Activated naive CD4-positive, alpha-beta T cell treated with anti-CD3 and anti-CD28 coated beads for 36 hours (primary cell): ENCODE measurements around the gene TIGD1. TPM values are rescaled to one million over a fixed set of nuclear protein-coding genes. Genes with fewer than 3 reads are reported as not detected.

Experiments used
- CTCF ChIA-PET: fragments of 350-600 bp; sonication (Branson Sonifier 250); formaldehyde crosslinking; loops from one replicate; lab custom pipeline; 2021; ENCODE audit warnings: antibody characterized with exemption; lab: Charles Lee
- DNase-seq: peaks from one replicate; pipeline ENCODE4 v3.0.0-alpha.2; 2020
- H3K27ac Mint-ChIP-seq: one replicate; pipeline ENCODE4 v1.8.0; 2021; ENCODE audit warnings: mild to moderate bottlenecking, mixed read lengths
- H3K27me3 Mint-ChIP-seq: one replicate; pipeline ENCODE4 v1.8.0; 2021; ENCODE audit warnings: low read depth, mixed read lengths
- H3K36me3 Mint-ChIP-seq: one replicate; pipeline ENCODE4 v1.8.0; 2021; ENCODE audit warnings: low read depth, mixed read lengths
- H3K4me1 Mint-ChIP-seq: one replicate; pipeline ENCODE4 v1.8.0; 2021; ENCODE audit warnings: low read depth, mixed read lengths
- H3K4me3 Mint-ChIP-seq: one replicate; pipeline ENCODE4 v1.8.0; 2021; ENCODE audit warnings: mild to moderate bottlenecking, moderate library complexity, mixed read lengths
- H3K9me3 Mint-ChIP-seq: one replicate; pipeline ENCODE4 v1.8.0; 2021; ENCODE audit warnings: mixed read lengths
- intact Hi-C: fragments of 100-400 bp; cut with micrococcal nuclease; formaldehyde crosslinking; loops from one replicate; pipeline ENCODE4 v1.15.1; 2023
- total RNA-seq, 2 experiments: library from RNA; stranded (reverse); gene quantifications; one replicate each; pipeline ENCODE4 v1.2.3, GENCODE V29; 2021

The TIGD1 gene
- total RNA-seq, 2 experiments from 2014 or later: 7.7 to 8.3 TPM

DNA sequence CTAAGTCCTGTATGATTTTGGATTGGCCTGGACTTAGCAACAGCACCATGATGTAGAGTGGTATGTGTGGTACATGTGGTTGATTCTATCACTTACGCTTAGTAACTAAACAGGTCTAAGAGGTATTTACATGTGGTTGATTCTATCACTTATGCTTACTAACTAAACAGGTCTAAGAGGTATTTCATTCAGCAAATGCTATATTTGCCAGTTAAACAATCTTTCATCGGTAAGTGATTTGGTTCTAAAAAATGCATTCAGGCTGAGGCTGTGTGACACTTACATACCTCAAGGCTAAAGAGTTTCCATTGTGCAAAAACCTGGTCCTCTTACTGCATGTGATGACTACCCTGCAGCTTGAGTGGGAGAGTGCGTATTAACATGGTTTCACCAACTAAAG lies 13.2 kb upstream of the TIGD1 start:
- Mint-ChIP-seq H3K36me3 (peaks cover 37% of the 10 kb centered on the region), H3K27ac (no peak overlapping the region), H3K4me1 (no peaks in the 10 kb centered on the region), H3K9me3 (no peaks in the 10 kb centered on the region), H3K27me3 (no peaks in the 10 kb centered on the region), H3K4me3 (no peak overlapping the region)
- no peak for DNase-seq
- CTCF ChIA-PET: interaction anchor here (0.9 to 1.7 kb wide), 2 partner anchors 13 to 41 kb away, joined by 4 read pairs; partner anchors contain the start of genes EIF4E2 and TIGD1
- intact Hi-C loops: no loop called here

DNA sequence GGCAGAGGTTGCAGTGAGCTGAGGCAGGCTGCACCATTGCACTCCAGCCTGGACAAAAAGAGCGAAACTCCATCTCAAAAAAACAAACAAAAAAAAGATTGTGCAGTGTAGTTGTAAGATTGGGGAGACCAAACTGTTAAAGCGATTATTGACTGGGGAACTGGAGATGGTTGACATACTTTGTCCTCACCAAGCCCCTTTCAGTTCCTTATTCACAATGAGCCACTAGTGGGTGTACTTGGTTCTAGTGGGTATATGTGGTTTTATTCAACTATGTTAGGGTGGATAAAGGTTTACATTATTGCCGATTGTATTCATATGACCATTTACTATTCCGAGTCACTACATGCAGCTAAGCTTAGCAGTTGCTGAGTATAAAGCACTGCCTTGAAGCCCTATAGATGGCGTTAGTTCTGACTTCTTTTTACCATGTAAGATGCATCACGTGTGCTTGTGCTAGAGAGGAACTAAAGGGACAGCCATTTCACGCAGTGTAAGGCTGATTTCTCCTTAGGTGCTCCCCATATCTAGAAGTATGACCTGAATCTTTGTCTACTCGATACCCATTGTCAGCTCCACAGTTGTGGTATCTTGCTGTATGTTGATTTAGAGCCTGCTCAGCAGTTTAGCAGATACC lies 12.3 kb upstream of the TIGD1 start:
- no peak for DNase-seq
- Mint-ChIP-seq H3K9me3 (no peaks in the 10 kb centered on the region), H3K27me3 (no peaks in the 10 kb centered on the region), H3K36me3 (peaks cover 34% of the 10 kb centered on the region), H3K27ac (no peak overlapping the region), H3K4me3 (no peak overlapping the region), H3K4me1 (no peaks in the 10 kb centered on the region)
- intact Hi-C loops: no loop called here
- CTCF ChIA-PET: interaction anchor here (1.7 kb wide), 1 partner anchor 12 kb away, joined by 4 read pairs; the partner anchor contains the start of genes EIF4E2 and TIGD1

DNA sequence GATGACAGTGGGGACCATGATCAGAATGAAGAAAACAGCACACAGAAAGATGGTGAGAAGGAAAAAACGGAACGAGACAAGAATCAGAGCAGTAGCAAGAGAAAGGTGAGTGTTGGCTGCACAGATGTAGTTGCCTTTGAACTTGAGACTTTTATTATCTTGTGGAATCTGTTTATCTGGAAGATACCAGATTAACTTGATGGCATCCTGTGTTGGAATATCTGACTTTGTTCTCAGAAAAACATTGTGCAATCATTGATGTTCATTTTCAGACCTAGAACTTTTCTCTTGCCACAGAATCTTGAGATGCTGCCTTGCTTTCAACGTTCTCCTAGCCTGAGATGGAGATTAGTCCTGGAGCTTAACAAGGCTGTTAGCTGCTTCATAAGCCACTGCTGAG lies 6.1 kb upstream of the TIGD1 start:
- CTCF ChIA-PET: no interaction called here
- no peak overlapping the region for H3K27ac Mint-ChIP-seq
- DNase-seq: no peak
- peaks cover 18% of the 10 kb centered on the region for H3K36me3 Mint-ChIP-seq
- intact Hi-C loops: no loop called here
- peaks cover 35% of the 10 kb centered on the region for H3K4me1 Mint-ChIP-seq
- H3K4me3 Mint-ChIP-seq: no peak overlapping the region
- H3K9me3 Mint-ChIP-seq: no peaks in the 10 kb centered on the region
- H3K27me3 Mint-ChIP-seq: no peaks in the 10 kb centered on the region

DNA sequence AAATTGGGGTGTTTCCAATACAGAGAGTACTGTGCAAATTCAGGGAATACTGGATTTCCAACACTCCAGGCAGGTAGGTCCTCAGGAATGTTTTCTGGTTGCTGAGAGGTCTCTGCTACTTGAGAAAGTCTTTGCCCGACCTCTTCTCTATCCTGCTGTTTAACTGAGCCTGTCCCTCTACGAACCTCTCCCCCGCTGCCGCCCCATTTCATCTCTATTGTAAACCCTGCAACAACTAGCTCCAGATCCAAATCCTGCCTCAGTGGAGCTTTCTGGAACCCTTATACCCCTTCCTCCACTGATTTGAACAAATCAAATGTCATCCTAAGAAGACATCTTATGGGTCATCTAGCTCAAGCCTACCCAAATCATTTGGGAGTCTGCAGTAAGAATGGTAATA lies 1.4 kb upstream of the TIGD1 start:
- CTCF ChIA-PET: no interaction called here
- intact Hi-C loops: loop anchor here (1.0 to 5.0 kb wide), 5 partner anchors 41 to 765 kb away; partner anchors contain the start of genes COPS7B, GIGYF2 and INPP5D
- H3K27ac Mint-ChIP-seq: no peak overlapping the region
- peaks cover 4% of the 10 kb centered on the region for H3K9me3 Mint-ChIP-seq
- H3K36me3 Mint-ChIP-seq: peaks cover 29% of the 10 kb centered on the region
- H3K4me3 Mint-ChIP-seq: peak overlapping the region; percentile 99
- no peaks in the 10 kb centered on the region for H3K27me3 Mint-ChIP-seq
- no peak for DNase-seq
- H3K4me1 Mint-ChIP-seq: peaks cover 65% of the 10 kb centered on the region

DNA sequence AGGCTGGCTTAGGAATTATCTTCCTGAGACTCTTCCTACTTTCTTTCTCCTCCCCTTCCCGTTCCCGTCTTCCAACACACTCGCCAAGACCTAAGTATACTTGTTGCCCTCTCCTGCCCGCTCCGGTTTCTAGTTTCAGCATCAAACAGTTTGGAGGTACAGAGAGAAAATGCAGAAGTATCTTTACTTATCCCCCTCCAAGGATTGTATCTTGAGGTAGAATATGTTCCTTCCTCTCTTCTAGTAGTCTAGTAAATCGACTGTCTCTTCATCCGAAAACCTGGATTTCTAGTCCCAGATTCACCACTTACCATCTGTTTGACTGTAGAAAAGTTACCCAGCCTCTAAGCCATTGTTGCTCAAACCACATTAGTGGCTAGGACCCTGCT lies 887 bp upstream of the TIGD1 start:
- no peak for DNase-seq
- Mint-ChIP-seq H3K27ac (peak overlapping the region; percentile 98), H3K27me3 (no peaks in the 10 kb centered on the region), H3K9me3 (peaks cover 4% of the 10 kb centered on the region), H3K4me1 (peaks cover 69% of the 10 kb centered on the region), H3K4me3 (peak overlapping the region; percentile 99), H3K36me3 (peaks cover 32% of the 10 kb centered on the region)
- intact Hi-C loops: loop anchor here (1.0 to 5.0 kb wide), 5 partner anchors 41 to 764 kb away; partner anchors contain the start of genes COPS7B, GIGYF2 and INPP5D
- CTCF ChIA-PET: interaction anchor here (1.5 kb wide), 1 partner anchor 12 kb away, joined by 4 read pairs; no protein-coding TSS in a partner anchor

DNA sequence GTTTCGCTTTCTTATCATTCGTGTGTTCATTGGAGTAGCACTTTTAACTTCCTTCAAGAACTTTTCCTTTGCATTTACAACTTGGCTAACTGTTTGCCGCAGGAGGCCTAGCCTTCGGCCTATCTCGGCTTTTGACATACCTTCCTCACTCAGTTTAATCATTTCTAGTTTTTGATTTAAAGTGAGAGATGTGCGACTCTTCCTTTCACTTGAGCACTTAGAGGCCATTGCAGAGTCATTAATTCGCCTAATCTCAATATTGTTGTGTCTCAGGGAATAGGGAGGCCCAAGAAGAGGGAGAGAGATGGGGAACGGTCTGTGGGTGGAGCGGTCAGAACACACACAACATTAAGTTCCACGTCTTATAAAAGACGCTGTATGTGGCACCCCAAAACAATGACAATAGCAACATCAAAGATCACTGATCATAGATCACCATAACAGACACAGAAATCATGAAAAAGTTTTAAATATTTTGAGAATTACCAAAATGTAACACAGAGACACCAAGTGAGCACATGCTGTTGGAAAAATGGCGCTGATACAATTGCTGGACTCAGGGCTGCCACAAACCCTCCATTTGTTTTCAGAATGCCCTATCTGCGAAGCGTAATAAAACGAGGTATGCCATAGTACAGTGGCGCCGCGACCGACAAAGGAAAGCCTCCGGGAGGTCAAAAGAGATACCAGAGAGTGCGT lies 553 bp downstream of the TIGD1 start:
- Mint-ChIP-seq H3K4me3 (peak overlapping the region; percentile 99), H3K27ac (peak overlapping the region; percentile 98), H3K27me3 (no peaks in the 10 kb centered on the region), H3K9me3 (peaks cover 4% of the 10 kb centered on the region), H3K36me3 (peaks cover 33% of the 10 kb centered on the region), H3K4me1 (peaks cover 65% of the 10 kb centered on the region)
- CTCF ChIA-PET: interaction anchor here (0.9 to 1.5 kb wide), 2 partner anchors 12 to 13 kb away, joined by 3 to 4 read pairs; no protein-coding TSS in a partner anchor
- intact Hi-C loops: loop anchor here (1.0 to 5.0 kb wide), 6 partner anchors 42 to 769 kb away; partner anchors contain the start of genes COPS7B, DIS3L2, GIGYF2 and INPP5D
- no peak for DNase-seq

DNA sequence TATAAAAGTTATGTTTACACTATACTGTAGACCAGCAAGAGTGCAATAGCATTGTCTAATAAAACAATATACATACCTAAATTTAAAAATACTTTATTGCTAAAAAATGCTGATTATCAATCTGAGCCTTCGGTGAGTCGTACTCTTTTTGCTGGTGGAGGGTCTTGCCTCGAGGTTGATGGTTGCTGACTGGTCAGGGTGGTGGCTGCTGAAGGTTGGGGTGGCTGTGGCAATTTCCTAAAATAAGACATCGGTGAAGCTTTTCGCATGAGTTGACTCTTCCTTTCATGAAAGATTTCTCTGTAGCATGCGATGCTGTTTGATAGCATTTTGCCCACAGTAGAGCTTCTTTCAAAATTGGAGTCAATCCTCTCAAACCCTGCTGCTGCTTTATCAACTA lies 2.4 kb downstream of the TIGD1 start:
- H3K4me3 Mint-ChIP-seq: no peak overlapping the region
- CTCF ChIA-PET: interaction anchor here (0.7 kb wide), 1 partner anchor 221 kb away, joined by 3 read pairs; no protein-coding TSS in a partner anchor

DNA sequence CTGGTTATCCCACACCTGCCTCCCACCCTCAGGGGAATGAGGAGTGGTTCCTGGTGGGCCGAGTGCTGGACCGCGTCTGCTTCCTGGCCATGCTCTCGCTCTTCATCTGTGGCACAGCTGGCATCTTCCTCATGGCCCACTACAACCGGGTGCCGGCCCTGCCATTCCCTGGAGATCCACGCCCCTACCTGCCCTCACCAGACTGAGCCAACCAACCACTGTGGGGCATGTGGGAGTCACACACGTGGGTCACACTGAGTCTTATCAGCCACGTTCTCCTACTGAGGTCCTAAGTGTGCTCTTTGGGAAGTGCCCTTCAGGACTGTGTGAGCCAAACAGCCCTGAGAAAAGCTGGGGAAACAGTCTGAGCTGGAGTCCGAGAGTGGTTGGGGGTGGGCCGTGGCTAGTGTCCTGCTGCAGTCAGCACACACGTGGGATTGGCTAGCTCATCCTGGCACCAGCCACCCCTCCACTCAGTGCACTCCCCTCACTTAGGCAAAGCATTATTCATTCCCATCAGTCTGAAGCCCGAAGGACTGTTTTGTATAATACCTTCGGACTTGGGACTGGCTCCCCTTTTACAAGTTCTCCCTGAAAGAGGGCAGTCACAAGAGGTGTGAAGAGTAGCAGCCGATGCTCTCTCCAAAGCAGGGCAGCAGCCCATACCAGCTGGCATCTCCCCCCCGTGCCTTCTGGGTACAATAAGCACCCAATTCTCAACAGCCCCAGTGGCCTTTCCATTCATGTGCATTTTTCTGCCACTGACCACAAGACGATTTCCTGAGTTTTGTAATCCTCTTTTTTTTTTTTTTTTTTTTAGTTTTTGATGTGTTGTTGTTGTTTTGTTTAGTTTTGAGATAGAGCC lies 4.6 kb downstream of the TIGD1 start:
- Mint-ChIP-seq H3K36me3 (peaks cover 33% of the 10 kb centered on the region), H3K27ac (no peak overlapping the region), H3K4me1 (peaks cover 29% of the 10 kb centered on the region), H3K9me3 (peaks cover 4% of the 10 kb centered on the region), H3K27me3 (no peaks in the 10 kb centered on the region), H3K4me3 (no peak overlapping the region)
- CTCF ChIA-PET: no interaction called here
- DNase-seq: no peak
- intact Hi-C loops: no loop called here

More for the DNA sequence above, 2.4 kb downstream of the TIGD1 start:
- Mint-ChIP-seq H3K4me1 (peaks cover 47% of the 10 kb centered on the region), H3K27ac (no peak overlapping the region), H3K9me3 (peaks cover 4% of the 10 kb centered on the region), H3K36me3 (peaks cover 34% of the 10 kb centered on the region), H3K27me3 (no peaks in the 10 kb centered on the region)
- no peak for DNase-seq
- intact Hi-C loops: no loop called here

DNA sequence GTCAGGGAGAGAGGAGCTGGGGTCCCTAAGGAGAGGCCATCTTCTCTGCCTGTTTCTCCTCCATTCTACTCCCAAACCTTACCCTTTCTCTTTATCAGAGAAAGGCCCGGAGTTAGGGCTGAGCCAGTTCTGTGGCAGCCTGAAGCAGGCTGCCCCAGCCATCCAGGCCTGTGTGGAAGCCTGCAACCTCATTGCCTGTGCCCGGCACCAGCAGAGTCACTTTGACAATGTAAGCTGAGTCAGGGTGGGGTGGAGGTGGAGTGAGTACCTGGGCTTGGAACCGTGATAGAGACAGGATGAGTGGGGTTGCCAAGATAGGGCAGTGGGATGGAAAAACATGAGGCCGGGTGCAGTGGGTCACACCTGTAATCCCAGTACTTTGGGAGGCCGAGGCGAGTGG lies 5.7 kb downstream of the TIGD1 start:
- Mint-ChIP-seq H3K4me1 (peaks cover 28% of the 10 kb centered on the region), H3K9me3 (peaks cover 4% of the 10 kb centered on the region), H3K4me3 (no peak overlapping the region), H3K27ac (no peak overlapping the region), H3K36me3 (peaks cover 30% of the 10 kb centered on the region), H3K27me3 (no peaks in the 10 kb centered on the region)
- CTCF ChIA-PET: no interaction called here
- no peak for DNase-seq
- intact Hi-C loops: no loop called here

DNA sequence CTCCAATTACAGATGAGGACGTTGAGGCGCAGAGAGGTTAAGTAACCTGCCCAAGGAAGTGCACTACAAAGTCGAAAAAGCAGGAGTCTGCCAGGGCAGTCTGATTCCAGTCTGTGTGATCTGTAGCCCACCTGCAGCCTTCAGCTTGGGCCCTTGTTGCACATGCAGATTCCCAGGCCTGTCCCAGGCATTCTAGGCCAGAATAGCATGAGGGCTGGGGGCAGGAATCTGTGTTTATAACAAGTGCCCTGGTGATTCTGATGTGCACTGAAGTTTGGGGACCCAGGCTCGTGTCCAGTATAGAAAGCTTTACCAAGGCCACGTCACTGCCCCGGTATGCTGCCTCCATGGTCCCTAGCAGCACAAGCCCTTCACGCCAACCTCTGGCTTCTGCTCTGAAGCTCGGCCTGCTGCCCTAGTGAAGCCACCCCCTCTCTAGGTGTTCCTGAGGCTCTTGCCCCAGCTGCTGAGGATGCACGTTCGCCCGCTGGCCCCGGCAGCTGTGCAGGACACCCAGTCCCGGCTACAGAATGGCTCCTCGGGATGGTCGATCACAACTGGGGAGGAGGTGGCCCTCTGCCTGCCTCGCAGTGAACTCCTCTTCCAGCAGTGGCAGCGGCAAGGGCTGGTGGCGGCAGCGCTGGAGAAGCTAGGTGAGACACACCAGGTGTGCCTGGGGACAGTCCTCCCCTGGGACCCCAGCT lies 6.3 kb downstream of the TIGD1 start:
- H3K9me3 Mint-ChIP-seq: peaks cover 4% of the 10 kb centered on the region
- DNase-seq: no peak
- H3K27ac Mint-ChIP-seq: no peak overlapping the region

DNA sequence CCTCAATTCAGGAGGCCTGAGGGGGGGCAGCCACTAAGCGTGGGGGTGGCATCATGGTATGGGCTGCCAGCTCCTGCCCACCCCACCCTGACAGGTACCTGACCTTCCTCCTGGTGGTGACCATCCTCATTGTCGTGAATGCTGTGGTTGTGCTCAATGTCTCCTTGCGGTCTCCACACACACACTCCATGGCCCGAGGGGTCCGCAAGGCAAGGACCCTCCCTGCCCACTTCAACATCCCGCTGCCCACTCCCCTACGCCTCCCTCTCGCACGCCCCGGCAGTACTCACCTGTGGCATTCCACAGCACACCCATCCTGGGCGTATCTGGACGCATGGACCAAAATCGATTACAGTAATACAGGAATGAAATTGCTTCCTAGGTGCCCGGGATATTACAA lies 6.9 kb downstream of the TIGD1 start:
- no peak for DNase-seq
- Mint-ChIP-seq H3K27ac (no peak overlapping the region), H3K9me3 (peaks cover 3% of the 10 kb centered on the region), H3K4me3 (no peak overlapping the region), H3K36me3 (peaks cover 23% of the 10 kb centered on the region), H3K27me3 (no peaks in the 10 kb centered on the region), H3K4me1 (peaks cover 16% of the 10 kb centered on the region)
- CTCF ChIA-PET: no interaction called here
- intact Hi-C loops: no loop called here

More for the DNA sequence above, 6.3 kb downstream of the TIGD1 start:
- CTCF ChIA-PET: no interaction called here
- H3K27me3 Mint-ChIP-seq: no peaks in the 10 kb centered on the region
- intact Hi-C loops: no loop called here
- H3K4me1 Mint-ChIP-seq: peaks cover 22% of the 10 kb centered on the region
- peaks cover 29% of the 10 kb centered on the region for H3K36me3 Mint-ChIP-seq
- H3K4me3 Mint-ChIP-seq: no peak overlapping the region
